Peyer's patch (tissue), 4 donors: ENCODE data around the gene ACADSB.

Source experiments
- POLR2A ChIP-seq, 2 donors: fragments of 450-650 bp; IDR thresholded peaks; one replicate each; pipeline ENCODE4 v1.5.1; 2017; ENCODE audit warnings: antibody characterized with exemption in 2 of 2, mild to moderate bottlenecking in 2 of 2, moderate library complexity in 2 of 2
- TF ChIP-seq, protein P1 (sequence below), 6 experiments: fragments of 450-650 bp in 4 of 6; fragments of 200-600 bp in 2 of 6; sonication (generic) in 1 of 6; IDR thresholded peaks; one replicate each; pipeline ENCODE4 v1.5.1; 2017 to 2019; ENCODE audit warnings: antibody characterized with exemption in 6 of 6, mild to moderate bottlenecking in 3 of 6, moderate library complexity in 1 of 6

DNA sequence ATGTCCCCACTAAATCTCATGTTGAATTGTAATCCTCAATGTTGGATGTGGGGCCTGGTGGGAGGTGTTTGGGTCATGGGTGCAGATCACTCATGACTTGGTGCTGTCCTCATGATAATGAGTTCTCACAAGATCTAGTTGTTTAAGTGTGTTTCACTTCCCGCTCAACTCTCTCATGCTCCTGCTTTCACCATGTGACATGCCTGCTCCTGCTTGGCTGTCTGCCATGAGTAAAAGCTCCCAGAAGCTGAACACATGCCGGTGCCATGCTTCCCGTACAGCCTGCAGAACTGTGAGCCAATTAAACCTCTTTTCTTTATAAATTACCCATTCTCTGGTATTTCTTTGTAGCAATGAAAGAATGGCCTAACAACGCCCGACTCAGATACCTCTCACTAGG, 34.8 kb upstream of the ACADSB start:
- TF ChIP-seq, protein P1, sequence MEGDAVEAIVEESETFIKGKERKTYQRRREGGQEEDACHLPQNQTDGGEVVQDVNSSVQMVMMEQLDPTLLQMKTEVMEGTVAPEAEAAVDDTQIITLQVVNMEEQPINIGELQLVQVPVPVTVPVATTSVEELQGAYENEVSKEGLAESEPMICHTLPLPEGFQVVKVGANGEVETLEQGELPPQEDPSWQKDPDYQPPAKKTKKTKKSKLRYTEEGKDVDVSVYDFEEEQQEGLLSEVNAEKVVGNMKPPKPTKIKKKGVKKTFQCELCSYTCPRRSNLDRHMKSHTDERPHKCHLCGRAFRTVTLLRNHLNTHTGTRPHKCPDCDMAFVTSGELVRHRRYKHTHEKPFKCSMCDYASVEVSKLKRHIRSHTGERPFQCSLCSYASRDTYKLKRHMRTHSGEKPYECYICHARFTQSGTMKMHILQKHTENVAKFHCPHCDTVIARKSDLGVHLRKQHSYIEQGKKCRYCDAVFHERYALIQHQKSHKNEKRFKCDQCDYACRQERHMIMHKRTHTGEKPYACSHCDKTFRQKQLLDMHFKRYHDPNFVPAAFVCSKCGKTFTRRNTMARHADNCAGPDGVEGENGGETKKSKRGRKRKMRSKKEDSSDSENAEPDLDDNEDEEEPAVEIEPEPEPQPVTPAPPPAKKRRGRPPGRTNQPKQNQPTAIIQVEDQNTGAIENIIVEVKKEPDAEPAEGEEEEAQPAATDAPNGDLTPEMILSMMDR (IDR thresholded peaks at IDR 0.05): no peak
- TF ChIP-seq POLR2A (IDR thresholded peaks at IDR 0.05): no peak
